NB4 (cell line): ENCODE measurements around the gene FAT4.

Source experiments
- DNase-seq: peaks from one replicate; pipeline ENCODE4 v3.0.0; 2010; ENCODE audit warnings: low read depth
- H3K4me3 ChIP-seq: one replicate; pipeline ENCODE4 v1.5.1; 2011; ENCODE audit warnings: mild to moderate bottlenecking, low read depth, low read length, moderate library complexity
- CTCF ChIP-seq: IDR thresholded peaks from one replicate; pipeline ENCODE4 v1.5.1; 2012; ENCODE audit warnings: low read depth, low read length
- MAX ChIP-seq: IDR thresholded peaks from 2 replicates; pipeline ENCODE4 v1.6.1; 2011; ENCODE audit warnings: low read depth, low read length
- MYC ChIP-seq: IDR thresholded peaks from 2 replicates; pipeline ENCODE4 v1.6.1; 2011; ENCODE audit warnings: low read depth, low read length
- POLR2A ChIP-seq: IDR thresholded peaks from 2 replicates; pipeline ENCODE4 v1.6.1; 2011; ENCODE audit warnings: mild to moderate bottlenecking; ENCODE audit not compliant: insufficient read length; ENCODE audit errors: extremely low read depth

The FAT4 gene

GRCh38 chr4:125338814-125339213, 24.1 kb downstream of the FAT4 start:
- H3K4me3 ChIP-seq, result no peak overlapping the region
- DNase-seq, result no peak

GRCh38 chr4:125344198-125344597, 29.4 kb downstream of the FAT4 start:
- TF ChIP-seq MAX (no peak), MYC (no peak), POLR2A (no peak), CTCF (no peak)

More at GRCh38 chr4:125338814-125339213, 24.1 kb downstream of the FAT4 start:
- TF ChIP-seq CTCF, result no peak
- TF ChIP-seq POLR2A, result no peak
- no peak for TF ChIP-seq MAX
- no peak for TF ChIP-seq MYC

GRCh38 chr4:125346616-125347015, 31.9 kb downstream of the FAT4 start:
- H3K4me3 ChIP-seq, result no peak overlapping the region
- no peak for TF ChIP-seq POLR2A
- no peak for TF ChIP-seq MYC
- TF ChIP-seq MAX, result no peak
- TF ChIP-seq CTCF, result no peak
- DNase-seq, result no peak

More at GRCh38 chr4:125344198-125344597, 29.4 kb downstream of the FAT4 start:
- DNase-seq, result no peak
- no peak overlapping the region for H3K4me3 ChIP-seq

- TF ChIP-seq MAX, result no peak
- no peak for TF ChIP-seq CTCF
- no peak overlapping the region for H3K4me3 ChIP-seq
- DNase-seq, result no peak
Observed at GRCh38 chr4:125350470-125351135, 35.8 kb downstream of the FAT4 start.

GRCh38 chr4:125352521-125352920, 37.8 kb downstream of the FAT4 start:
- DNase-seq, result no peak
- H3K4me3 ChIP-seq, result no peak overlapping the region
- no peak for TF ChIP-seq CTCF
- no peak for TF ChIP-seq MYC
- no peak for TF ChIP-seq MAX
- TF ChIP-seq POLR2A, result no peak
